HG03139 (cell line): ENCODE measurements around the gene BCAS4.

Experiments used
- ATAC-seq: cut with Tn5 transposase; IDR thresholded peaks from one replicate; pipeline ENCODE4 v1.9.1; 2021; ENCODE audit not compliant: unreplicated experiment

The BCAS4 gene

GRCh38 chr20:50901301-50901700, 106.4 kb downstream of the BCAS4 start:
- no peak for ATAC-seq

- no peak for ATAC-seq
These were observed 108.6 kb downstream of the BCAS4 start for GRCh38 chr20:50903353-50904051.

GRCh38 chr20:50904067-50904570, 109.3 kb downstream of the BCAS4 start:
- no peak for ATAC-seq

DNA sequence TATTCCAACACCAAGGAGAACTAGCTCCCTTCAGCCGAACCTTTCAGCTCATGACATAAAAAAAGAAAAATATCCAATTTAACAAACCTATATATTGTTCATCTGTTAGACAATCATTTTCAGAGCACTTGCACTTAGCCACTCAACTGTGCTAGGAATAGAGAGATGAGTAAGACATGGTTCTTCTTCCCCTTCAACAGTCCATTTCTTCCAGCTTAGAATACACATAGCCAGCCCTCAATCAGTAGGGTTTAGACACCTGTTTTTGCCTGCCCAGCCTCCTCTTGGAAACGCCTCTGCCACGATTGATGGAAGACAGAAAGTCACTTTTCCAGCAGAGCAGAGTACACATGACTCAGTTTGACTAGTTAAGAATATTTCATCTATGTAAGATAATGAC, 114.6 kb downstream of the BCAS4 start:
- ATAC-seq: no peak

DNA sequence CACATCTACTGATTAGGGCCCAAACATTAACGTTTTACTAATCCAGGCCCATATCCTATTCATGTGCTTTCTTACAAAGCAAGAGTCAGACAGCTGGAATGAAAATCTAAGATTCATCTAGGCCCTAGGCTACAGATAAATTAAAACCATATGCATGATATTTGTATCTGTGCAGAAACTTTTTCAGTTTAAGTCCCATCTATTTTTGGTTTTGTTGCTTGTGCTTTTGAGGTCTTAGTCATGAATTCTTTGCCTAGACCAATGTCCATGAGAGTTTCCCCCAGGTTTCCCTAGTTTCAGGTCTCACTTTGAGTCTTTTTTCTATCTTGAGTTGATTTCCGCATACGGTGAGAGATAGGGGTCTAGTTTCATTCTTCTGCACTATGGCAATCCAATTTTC, 116.2 kb downstream of the BCAS4 start:
- no peak for ATAC-seq

GRCh38 chr20:50911716-50912115, 116.9 kb downstream of the BCAS4 start:
- no peak for ATAC-seq

GRCh38 chr20:50913690-50914375, 119.0 kb downstream of the BCAS4 start:
- no peak for ATAC-seq

DNA sequence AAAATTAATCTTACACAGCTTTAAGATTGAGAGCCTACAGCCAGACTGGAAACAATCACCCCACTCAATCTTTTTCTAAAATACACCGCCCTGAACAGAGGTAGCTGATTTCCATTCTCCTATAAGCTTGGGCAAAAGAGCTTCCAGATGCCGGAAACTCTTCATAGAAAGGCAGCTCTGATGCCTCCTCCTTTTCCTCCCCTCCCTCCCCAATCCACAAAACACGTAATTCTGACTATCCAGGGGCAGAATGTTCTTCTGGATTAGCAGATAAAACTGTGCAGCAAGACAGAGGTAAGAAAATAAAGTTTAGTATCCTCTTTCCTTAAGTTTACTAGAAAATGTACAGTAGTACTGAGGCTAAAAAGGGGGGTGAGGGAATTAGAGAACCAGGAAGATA, 120.6 kb downstream of the BCAS4 start:
- ATAC-seq: no peak

DNA sequence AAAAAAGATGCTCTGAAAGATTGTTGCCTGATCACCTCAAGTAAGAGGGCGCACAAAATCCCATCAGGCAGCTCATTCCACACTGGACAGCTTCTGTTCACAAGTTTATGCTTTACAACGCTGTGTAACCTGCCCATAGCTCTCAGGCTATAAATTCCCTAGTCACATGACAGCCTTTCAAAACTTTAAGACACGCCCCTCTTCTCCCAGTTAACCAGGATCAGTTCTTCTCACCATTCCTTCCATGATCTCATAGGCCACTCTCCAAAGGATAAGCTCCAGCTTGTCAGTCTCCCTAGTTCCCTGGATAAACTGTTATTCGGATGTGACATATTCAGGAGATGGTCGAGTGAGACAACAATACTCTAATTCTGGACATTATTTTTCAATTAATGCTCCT, 121.4 kb downstream of the BCAS4 start:
- ATAC-seq: no peak

- no peak for ATAC-seq
These were observed 122.1 kb downstream of the BCAS4 start for GRCh38 chr20:50916934-50917333.

GRCh38 chr20:50918403-50918802, 123.5 kb downstream of the BCAS4 start:
- no peak for ATAC-seq

GRCh38 chr20:50919567-50919966, 124.7 kb downstream of the BCAS4 start:
- no peak for ATAC-seq

DNA sequence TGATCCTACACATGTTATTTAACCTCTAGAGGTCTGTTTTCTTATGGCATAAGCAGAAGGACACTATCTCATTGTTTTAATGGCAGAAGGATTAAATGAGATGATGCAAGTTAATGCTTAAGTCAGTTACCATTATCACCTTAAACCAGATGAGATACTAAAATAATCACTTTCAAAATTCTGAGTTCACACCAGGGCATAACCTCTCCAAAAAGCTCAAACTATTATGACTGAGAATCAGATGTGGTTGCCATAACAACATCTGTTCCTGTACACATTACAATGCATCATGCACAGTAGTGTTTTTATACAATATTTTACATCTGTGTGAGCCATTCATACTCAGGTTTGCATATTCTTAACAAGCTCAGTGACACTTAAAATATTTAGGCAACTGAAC, 126.1 kb downstream of the BCAS4 start:
- ATAC-seq: no peak

GRCh38 chr20:50921803-50922501, 127.1 kb downstream of the BCAS4 start:
- ATAC-seq: no peak

DNA sequence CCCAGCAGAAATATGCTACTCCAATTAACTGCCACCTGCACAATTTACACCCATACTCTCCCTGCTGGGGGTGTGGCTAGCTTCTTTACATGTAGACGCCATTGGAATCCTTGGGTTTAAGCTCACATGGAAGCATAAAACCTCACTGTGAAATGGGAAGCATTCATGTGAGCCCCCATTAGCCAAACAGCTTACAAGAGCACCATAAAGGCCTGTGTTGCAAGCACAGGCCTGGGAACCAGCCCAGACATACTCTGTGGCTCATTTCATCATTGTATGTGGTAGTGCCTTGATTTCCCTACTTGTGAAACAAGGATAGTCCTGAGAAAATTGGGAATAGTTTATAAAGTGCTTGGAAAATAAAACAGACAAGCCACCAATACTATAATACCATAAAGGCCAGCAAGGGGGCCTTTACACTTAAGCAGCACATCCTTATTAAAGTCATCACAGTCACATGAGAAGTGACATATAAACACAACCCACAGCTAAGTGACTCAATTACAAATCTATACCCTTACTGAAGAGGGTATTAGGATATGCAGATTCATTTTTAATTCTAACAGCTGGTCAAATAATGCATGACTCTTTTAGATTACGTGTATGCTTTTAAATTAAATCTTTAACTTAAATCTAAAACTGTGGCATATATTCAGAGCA, 129.5 kb downstream of the BCAS4 start:
- no peak for ATAC-seq

DNA sequence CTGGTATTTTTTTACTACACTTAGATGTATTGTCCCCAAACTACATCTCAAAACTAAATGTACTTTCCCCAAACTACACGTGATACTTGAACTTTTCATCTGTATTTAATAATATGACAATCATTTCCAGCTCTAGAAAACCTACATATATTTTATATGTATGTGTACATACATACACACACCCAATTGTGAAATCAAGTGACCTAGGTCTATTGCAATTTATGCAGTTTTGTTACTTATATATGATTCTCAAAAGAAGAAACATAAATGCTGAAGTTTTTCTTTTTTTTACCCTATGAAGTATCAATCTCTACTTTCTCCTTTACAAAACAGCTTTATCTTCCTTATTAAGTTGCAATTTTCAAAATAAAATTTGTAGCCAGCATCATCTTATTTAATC, 131.7 kb downstream of the BCAS4 start:
- no peak for ATAC-seq
